Gastrocnemius medialis (tissue), 4 donors: ENCODE data around the gene CFAP52. TPM values are rescaled to one million over a fixed set of nuclear protein-coding genes. Genes with fewer than 3 reads are reported as not detected.
"Not testable (repeated sequence)": the region's sequence is repeated elsewhere in the genome, so short reads cannot be mapped to it uniquely, and the experiment has no call there.

Source experiments
- ATAC-seq, 2 donors: fragments of 150-250 bp; one replicate each; pipeline ENCODE4 v1.9.1; 2016
- DNase-seq, 2 donors: peaks; one replicate each; pipeline ENCODE4 v3.0.0-alpha.2; 2019
- H3K27ac ChIP-seq, 4 donors: fragments of 200-600 bp; sonication (generic); 1 replicate in 1 of 4; 2 replicates in 3 of 4; pipeline ENCODE4 v1.5.1; 2016 to 2018; ENCODE audit warnings: mild to moderate bottlenecking in 2 of 4, moderate library complexity in 1 of 4
- H3K27me3 ChIP-seq, 3 donors: fragments of 200-600 bp; sonication (generic) in 2 of 3; 1 replicate in 1 of 3; 2 replicates in 2 of 3; pipeline versions ENCODE4 v1.5.1 to v1.6.0; 2016 to 2019; ENCODE audit warnings: mild to moderate bottlenecking in 1 of 3, moderate library complexity in 1 of 3
- H3K36me3 ChIP-seq, 2 donors: fragments of 200-600 bp; sonication (generic) in 1 of 2; one replicate each; pipeline ENCODE4 v1.5.1; 2017 to 2018
- H3K4me1 ChIP-seq, 2 donors: fragments of 200-600 bp; sonication (generic) in 1 of 2; one replicate each; pipeline ENCODE4 v1.5.1; 2016 to 2017; ENCODE audit warnings: mild to moderate bottlenecking in 2 of 2
- H3K4me3 ChIP-seq, 4 donors: fragments of 200-600 bp; sonication (generic) in 3 of 4; 1 replicate in 1 of 4; 2 replicates in 3 of 4; pipeline ENCODE4 v1.5.1; 2016 to 2019; ENCODE audit warnings: mild to moderate bottlenecking in 2 of 4
- H3K9me3 ChIP-seq, 3 donors: fragments of 200-600 bp; sonication (generic) in 2 of 3; 1 replicate in 1 of 3; 2 replicates in 2 of 3; pipeline ENCODE4 v1.5.1; 2016 to 2019
- POLR2A ChIP-seq, 2 donors: fragments of 450-650 bp; IDR thresholded peaks; one replicate each; pipeline ENCODE4 v1.6.1; 2017; ENCODE audit warnings: antibody characterized with exemption in 2 of 2, mild to moderate bottlenecking in 2 of 2, moderate library complexity in 2 of 2
- in situ Hi-C, 4 donors: fragments of 200-750 bp; cut with MboI; loops; one replicate each; pipeline versions ENCODE4 v1.15.0 to v1.8.0; 2017; ENCODE audit warnings: low sequenced_read_pairs in 4 of 4
- intact Hi-C: fragments of 100-400 bp; cut with DNase I; formaldehyde crosslinking; loops from one replicate; pipeline ENCODE4 v1.15.1; 2023; ENCODE audit warnings: low total_unique reads
- total RNA-seq, 4 donors: library from RNA; depleted of rRNA; stranded (reverse); fragments of >200 nt; gene quantifications; one replicate each; pipeline versions ENCODE4 v1.1.0 to v1.2.3, GENCODE V29; 2016
- TF ChIP-seq, protein P1 (sequence below), 5 experiments: fragments of 450-650 bp in 3 of 5; fragments of 200-600 bp in 2 of 5; sonication (generic) in 2 of 5; IDR thresholded peaks in 4 of 5; conservative IDR thresholded peaks in 1 of 5; 1 replicate in 4 of 5; 2 replicates in 1 of 5; pipeline ENCODE4 v1.5.1; 2016 to 2019; ENCODE audit warnings: antibody characterized with exemption in 5 of 5, mild to moderate bottlenecking in 3 of 5, moderate library complexity in 3 of 5

The CFAP52 gene
- total RNA-seq, 4 donors from 2014 or later: not detected

- Histone ChIP-seq H3K36me3 (no peaks in the 10 kb centered on the region), H3K4me1 (peaks cover 17 to 29% of the 10 kb centered on the region in 2 donors), H3K4me3 (peak overlapping the region in 1 of 4 donors; percentile 78), H3K27me3 (no peaks in the 10 kb centered on the region), H3K9me3 (no peaks in the 10 kb centered on the region), H3K27ac (peak overlapping the region in 1 of 4 donors; percentile 33)
- intact Hi-C loops: no loop called here
- no peak for DNase-seq
- in situ Hi-C loops: no loop called here
- no peak for TF ChIP-seq POLR2A (IDR thresholded peaks at IDR 0.05)
- TF ChIP-seq, protein P1, sequence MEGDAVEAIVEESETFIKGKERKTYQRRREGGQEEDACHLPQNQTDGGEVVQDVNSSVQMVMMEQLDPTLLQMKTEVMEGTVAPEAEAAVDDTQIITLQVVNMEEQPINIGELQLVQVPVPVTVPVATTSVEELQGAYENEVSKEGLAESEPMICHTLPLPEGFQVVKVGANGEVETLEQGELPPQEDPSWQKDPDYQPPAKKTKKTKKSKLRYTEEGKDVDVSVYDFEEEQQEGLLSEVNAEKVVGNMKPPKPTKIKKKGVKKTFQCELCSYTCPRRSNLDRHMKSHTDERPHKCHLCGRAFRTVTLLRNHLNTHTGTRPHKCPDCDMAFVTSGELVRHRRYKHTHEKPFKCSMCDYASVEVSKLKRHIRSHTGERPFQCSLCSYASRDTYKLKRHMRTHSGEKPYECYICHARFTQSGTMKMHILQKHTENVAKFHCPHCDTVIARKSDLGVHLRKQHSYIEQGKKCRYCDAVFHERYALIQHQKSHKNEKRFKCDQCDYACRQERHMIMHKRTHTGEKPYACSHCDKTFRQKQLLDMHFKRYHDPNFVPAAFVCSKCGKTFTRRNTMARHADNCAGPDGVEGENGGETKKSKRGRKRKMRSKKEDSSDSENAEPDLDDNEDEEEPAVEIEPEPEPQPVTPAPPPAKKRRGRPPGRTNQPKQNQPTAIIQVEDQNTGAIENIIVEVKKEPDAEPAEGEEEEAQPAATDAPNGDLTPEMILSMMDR (IDR thresholded peaks at IDR 0.05 in 4 of 5, conservative IDR thresholded peaks at IDR 0.05 in 1 of 5): no peak
- no peak for ATAC-seq
Measured at GRCh38 chr17:9577373-9577709, 899 bp downstream of the CFAP52 start.

- H3K9me3 ChIP-seq: no peaks in the 10 kb centered on the region
- no peak overlapping the region for H3K27ac ChIP-seq
- DNase-seq (no peak), ATAC-seq (no peak)
- H3K36me3 ChIP-seq: no peaks in the 10 kb centered on the region
- in situ Hi-C loops (no loop called here), intact Hi-C loops (no loop called here)
- H3K4me1 ChIP-seq: no peaks in the 10 kb centered on the region
- no peaks in the 10 kb centered on the region for H3K27me3 ChIP-seq
- TF ChIP-seq POLR2A (IDR thresholded peaks at IDR 0.05): no peak
- TF ChIP-seq, protein P1 (IDR thresholded peaks at IDR 0.05 in 4 of 5, conservative IDR thresholded peaks at IDR 0.05 in 1 of 5): no peak
- no peak overlapping the region for H3K4me3 ChIP-seq
Measured at GRCh38 chr17:9587969-9588656, 11.7 kb downstream of the CFAP52 start.

- Histone ChIP-seq H3K9me3 (no peaks in the 10 kb centered on the region), H3K27me3 (no peaks in the 10 kb centered on the region), H3K36me3 (no peaks in the 10 kb centered on the region), H3K4me1 (no peaks in the 10 kb centered on the region), H3K27ac (no peak overlapping the region), H3K4me3 (no peak overlapping the region)
- ATAC-seq (no peak), DNase-seq (no peak)
- TF ChIP-seq POLR2A (IDR thresholded peaks at IDR 0.05): no peak
- TF ChIP-seq, protein P1 (IDR thresholded peaks at IDR 0.05 in 4 of 5, conservative IDR thresholded peaks at IDR 0.05 in 1 of 5): no peak
- in situ Hi-C loops: loop anchor here in 1 of 4 donors (10.0 kb wide), 1 partner anchor 59 kb away; no protein-coding TSS in a partner anchor
- intact Hi-C loops: no loop called here
Measured at GRCh38 chr17:9594065-9594464, 17.6 kb downstream of the CFAP52 start.

- ATAC-seq, DNase-seq, H3K27me3 ChIP-seq, H3K36me3 ChIP-seq, H3K4me3 ChIP-seq, H3K9me3 ChIP-seq, intact Hi-C loops, H3K27ac ChIP-seq, H3K4me1 ChIP-seq: not testable (repeated sequence)
- in situ Hi-C loops: loop anchor here in 1 of 4 donors (10.0 kb wide), 1 partner anchor 63 kb away; no protein-coding TSS in a partner anchor
Measured at GRCh38 chr17:9597638-9598037, 21.2 kb downstream of the CFAP52 start.

DNA sequence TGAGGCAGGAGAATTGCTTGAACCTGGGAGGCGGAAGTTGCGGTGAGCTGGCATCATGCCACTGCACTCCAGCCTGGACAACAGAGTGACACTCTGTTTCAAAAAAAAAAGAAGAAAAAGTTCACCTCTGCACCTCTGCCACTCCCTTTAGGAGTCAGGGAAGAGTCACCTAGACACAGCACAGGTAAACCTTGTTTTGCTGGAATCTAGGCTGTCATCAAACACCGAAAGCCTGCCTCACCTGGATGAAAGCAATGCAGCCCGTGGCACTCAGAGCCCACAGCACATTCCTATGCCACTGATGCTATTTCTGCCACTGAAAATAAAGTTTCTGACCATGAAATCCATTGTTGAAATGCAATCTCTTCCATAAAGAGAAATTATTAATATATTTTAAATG, 22.2 kb downstream of the CFAP52 start:
- no peak for TF ChIP-seq POLR2A (IDR thresholded peaks at IDR 0.05)
- TF ChIP-seq, protein P1 (IDR thresholded peaks at IDR 0.05 in 4 of 5, conservative IDR thresholded peaks at IDR 0.05 in 1 of 5): no peak
- intact Hi-C loops (no loop called here), in situ Hi-C loops (loop anchor here in 1 of 4 donors (10.0 kb wide), 1 partner anchor 64 kb away; no protein-coding TSS in a partner anchor)
- H3K9me3 ChIP-seq: no peaks in the 10 kb centered on the region
- no peaks in the 10 kb centered on the region for H3K27me3 ChIP-seq
- H3K36me3 ChIP-seq: no peaks in the 10 kb centered on the region
- DNase-seq (no peak), ATAC-seq (no peak)
- H3K4me3 ChIP-seq: no peak overlapping the region
- no peak overlapping the region for H3K27ac ChIP-seq
- H3K4me1 ChIP-seq: no peaks in the 10 kb centered on the region

DNA sequence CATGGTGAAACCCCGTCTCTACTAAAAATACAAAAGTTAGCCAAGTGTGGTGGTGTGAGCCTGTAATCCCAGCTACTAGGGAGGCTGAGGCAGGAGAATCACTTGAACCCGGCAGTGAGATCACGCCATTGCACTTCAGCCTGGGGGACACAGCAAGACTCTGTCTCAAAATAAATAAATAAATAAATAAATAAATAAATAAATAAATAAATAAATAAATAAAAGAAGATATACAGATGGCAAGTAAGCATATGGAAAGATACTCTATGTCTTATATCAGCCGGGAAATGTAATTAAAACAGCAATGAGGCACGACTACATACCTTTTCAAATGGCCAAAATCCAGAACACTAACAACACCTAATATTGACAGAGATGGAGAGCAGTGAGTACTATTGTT, 28.1 kb downstream of the CFAP52 start:
- intact Hi-C loops, DNase-seq, H3K27ac ChIP-seq, H3K4me1 ChIP-seq, H3K27me3 ChIP-seq, H3K9me3 ChIP-seq, H3K36me3 ChIP-seq, in situ Hi-C loops, ATAC-seq, H3K4me3 ChIP-seq: not testable (repeated sequence)
